Heart right ventricle (tissue), 16 donors: Measurements from ENCODE around the gene NENF. TPM values are rescaled to one million over a fixed set of nuclear protein-coding genes. Genes with fewer than 3 reads are reported as not detected.

Experiments used
- ATAC-seq, 8 donors: fragments of 200-7000 bp; cut with Tn5 transposase; one replicate each; pipeline ENCODE4 v1.9.1; 2020; ENCODE audit warnings: mild to moderate bottlenecking in 8 of 8, moderate library complexity in 8 of 8, moderate number of reproducible peaks in 1 of 8
- DNase-seq, 2 donors: peaks; one replicate each; pipeline ENCODE4 v3.0.0-alpha.2; 2020
- H3K27ac ChIP-seq, 10 donors: fragments of 200-600 bp; sonication (generic) in 2 of 10; one replicate each; pipeline versions ENCODE4 v1.5.0 to v1.8.0; 2020 to 2022; ENCODE audit warnings: mild to moderate bottlenecking in 3 of 10
- H3K27me3 ChIP-seq, 7 donors: fragments of 200-600 bp; one replicate each; pipeline ENCODE4 v1.8.0; 2021 to 2022; ENCODE audit warnings: mild to moderate bottlenecking in 2 of 7
- H3K36me3 ChIP-seq, 9 donors: fragments of 200-600 bp; sonication (generic) in 1 of 9; one replicate each; pipeline versions ENCODE4 v1.5.0 to v1.8.0; 2020 to 2022; ENCODE audit warnings: mild to moderate bottlenecking in 2 of 9
- H3K4me1 ChIP-seq, 9 donors: fragments of 200-600 bp; sonication (generic) in 1 of 9; one replicate each; pipeline versions ENCODE4 v1.5.0 to v1.8.0; 2020 to 2022; ENCODE audit warnings: mild to moderate bottlenecking in 4 of 9
- H3K4me3 ChIP-seq, 10 donors: fragments of 200-600 bp; sonication (generic) in 2 of 10; one replicate each; pipeline versions ENCODE4 v1.5.0 to v1.8.0; 2020 to 2022; ENCODE audit warnings: mild to moderate bottlenecking in 7 of 10, moderate library complexity in 2 of 10
- H3K9me3 ChIP-seq, 11 donors: fragments of 200-600 bp in 10 of 11; sonication (generic) in 2 of 11; one replicate each; pipeline versions ENCODE4 v1.5.0 to v1.8.0; 2013 to 2022; ENCODE audit warnings: mild to moderate bottlenecking in 2 of 11, control low read depth in 1 of 11, moderate library complexity in 1 of 11
- CTCF ChIP-seq, 9 donors: fragments of 200-600 bp; sonication (generic) in 2 of 9; IDR thresholded peaks; one replicate each; pipeline versions ENCODE4 v1.5.0 to v1.8.0; 2021 to 2022; ENCODE audit warnings: antibody characterized with exemption in 9 of 9, mild to moderate bottlenecking in 5 of 9, moderate library complexity in 1 of 9
- WGBS, 2 donors: extraction: QIAGEN DNeasy Blood & Tissue Kit; methylation state at CpG; one replicate each; pipeline ENCODE4 v1.1.7; 2013; ENCODE audit warnings: inconsistent platforms in 1 of 2; 5-methylcytosine and 5-hydroxymethylcytosine counted together
- intact Hi-C, 10 donors: fragments of 100-400 bp; cut with DNase I; formaldehyde crosslinking; loops; one replicate each; pipeline versions ENCODE4 v1.11.1 to v1.14.2; 2022
- polyA plus RNA-seq, 2 donors: library from polyadenylated mRNA; stranded (reverse); fragments of 200-250 nt; gene quantifications; one replicate each; pipeline ENCODE4 v1.2.3, GENCODE V29; 2013
- total RNA-seq, 10 donors: library from RNA; stranded (reverse); fragmentation: NEBNext Ultra II Directional in 3 of 10; extraction: Animal tissue kit (Norgen Biotek cat#: 25700) in 3 of 10; gene quantifications; one replicate each; pipeline versions ENCODE4 v1.2.1 to v1.2.4, GENCODE V29; 2021 to 2023
- donor health status: Arrhythmogenic right ventricular cardiomyopathy.
- donor health status: ischemic (EF 13 %, LVEDD 7.1; RV severe dilation, severe dysfunction).
- donor health status: healthy with polysubstance abuse.
- donor health status: DM: no; HTN: yes; CAD: no.
- donor health status: DM: no; HTN: no; CAD: no.
- donor health status: ischemic (EF 25% LVEDD 6.9; RV normal size, moderate dysfunction).
- donor health status: ischemic (EF 25% LVEDD 5.7; RV mildly dilated, moderate dysfunction).
- donor health status: healthy.
- donor health status: DM: yes; HTN: yes; CAD: no.
- donor health status: Ischemic cardiomyopathy.
- donor health status: ischemic (EF 35%, LVEDD 5.7; RV mildly dilated, moderate dysfunction).
- donor health status: nonischemic (EF 11% LVEDD 7.7; RV severe dilation, severe dysfunction).
- donor health status: DM: yes; HTN: yes; CAD: no.
- donor health status: PGD.
- donor health status: ischemic (EF 29% LVEDD 5.4; RV normal size, mild dysfunction).
- donor health status: nonischemic (EF 23%, LVEDD 6.1; RV moderate dilation, normal function).

The NENF gene
- total and polyA plus RNA-seq, 12 donors, result 91.8 to 241 (median 115) TPM

GRCh38 chr1:212432272-212432660 is 454 bp upstream of the NENF start:
- WGBS, 2 donors, result 12 to 13% methylated on average over 5 of the region's 5 CpGs
- ATAC-seq, result peak in 4 of 8 donors; percentile 1 to 25 (median 14)

GRCh38 chr1:212433577-212434462 is 1.1 kb downstream of the NENF start:
- Histone ChIP-seq H3K27ac (peak overlapping the region; percentile 66 to 94 (median 88)), H3K9me3 (no peaks in the 10 kb centered on the region), H3K4me1 (peaks cover 0 to 40% (median 20%) of the 10 kb centered on the region in 9 donors), H3K4me3 (peak overlapping the region; percentile 71 to 98 (median 85)), H3K36me3 (no peaks in the 10 kb centered on the region), H3K27me3 (no peaks in the 10 kb centered on the region)
- 61 to 64% methylated on average over 17 of the region's 17 CpGs for WGBS, 2 donors
- TF ChIP-seq CTCF (IDR thresholded peaks at IDR 0.05), result no peak
- DNase-seq (no peak), ATAC-seq (no peak)
- intact Hi-C loops, result loop anchor here in 1 of 10 donors (2.0 kb wide), 1 partner anchor 19 kb away; the partner anchor contains the start of gene PACC1

More at GRCh38 chr1:212432272-212432660, 454 bp upstream of the NENF start:
- Histone ChIP-seq H3K36me3 (no peaks in the 10 kb centered on the region), H3K4me1 (peaks cover 0 to 40% (median 20%) of the 10 kb centered on the region in 9 donors), H3K27me3 (no peaks in the 10 kb centered on the region), H3K27ac (peak overlapping the region; percentile 20 to 94 (median 88)), H3K9me3 (no peaks in the 10 kb centered on the region), H3K4me3 (peak overlapping the region in 9 of 10 donors; percentile 71 to 98 (median 89))
- no peak for DNase-seq
- TF ChIP-seq CTCF (IDR thresholded peaks at IDR 0.05), result no peak
- intact Hi-C loops, result loop anchor here in 1 of 10 donors (2.0 kb wide), 1 partner anchor 17 kb away; the partner anchor contains the start of gene PACC1

- no peak for ATAC-seq
- intact Hi-C loops, result no loop called here
- DNase-seq, result no peak
- Histone ChIP-seq H3K4me3 (no peak overlapping the region), H3K36me3 (no peaks in the 10 kb centered on the region), H3K27me3 (no peaks in the 10 kb centered on the region), H3K9me3 (no peaks in the 10 kb centered on the region), H3K4me1 (peaks cover 0 to 40% (median 20%) of the 10 kb centered on the region in 9 donors), H3K27ac (no peak overlapping the region)
- 97 to 100% methylated on average over 4 of the region's 4 CpGs for WGBS, 2 donors
- no peak for TF ChIP-seq CTCF (IDR thresholded peaks at IDR 0.05)
Measured at GRCh38 chr1:212434992-212435391, 2.3 kb downstream of the NENF start.

- no peaks in the 10 kb centered on the region for H3K9me3 ChIP-seq
- H3K36me3 ChIP-seq, result peaks cover 0 to under 1% (median 0%) of the 10 kb centered on the region in 9 donors
- H3K27me3 ChIP-seq, result no peaks in the 10 kb centered on the region
- intact Hi-C loops, result no loop called here
- no peak overlapping the region for H3K4me3 ChIP-seq
- WGBS, 2 donors, result 70 to 80% methylated on average over 4 of the region's 4 CpGs
- ATAC-seq, result no peak
- no peak for DNase-seq
- peaks cover 0 to 31% (median 14%) of the 10 kb centered on the region in 9 donors for H3K4me1 ChIP-seq
- no peak overlapping the region for H3K27ac ChIP-seq
- TF ChIP-seq CTCF (IDR thresholded peaks at IDR 0.05), result no peak
Measured at GRCh38 chr1:212437179-212437798, 4.6 kb downstream of the NENF start.
